Activated CD4-positive, CD25-positive, alpha-beta regulatory T cell treated with anti-CD3 and anti-CD28 coated beads, Interleukin-2, amount 50 U/mL, for 16 hours (primary cell): ENCODE measurements around the gene HECTD3.

Experiments used
- DNase-seq: peaks from one replicate; pipeline ENCODE4 v3.0.0-alpha.2; 2020; ENCODE audit warnings: low read depth, low spot score

Gene HECTD3

GRCh38 chr1:45010855-45011811 lies at the start of gene HECTD3:
HECTD3 (minus strand) TSS chr1:45011324; CDS start chr1:45011257, 67 bp downstream.
- DNase-seq: peak; percentile 55

DNA sequence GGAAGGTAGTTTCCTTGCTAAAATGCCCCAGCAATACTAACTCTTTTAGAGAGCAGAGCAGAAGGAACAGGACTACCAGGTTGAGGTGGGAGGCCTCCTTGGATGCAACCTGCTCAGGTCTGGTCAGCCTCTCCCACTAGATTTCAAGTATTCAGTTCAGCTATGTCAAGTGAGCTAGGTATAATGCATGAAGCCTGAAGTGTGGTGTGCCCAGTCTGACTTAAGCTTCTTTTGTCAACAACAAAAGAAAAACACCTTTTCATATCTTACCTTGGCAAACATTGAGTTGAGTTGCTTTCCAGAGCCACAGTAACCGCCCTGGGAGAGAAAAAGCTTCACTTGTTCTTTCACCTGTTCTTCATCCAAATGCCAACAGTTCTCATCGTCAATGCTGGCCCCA lies 48.7 kb upstream of the HECTD3 start:
- no peak for DNase-seq

- no peak for DNase-seq
Observed at GRCh38 chr1:45057542-45057941, 46.4 kb upstream of the HECTD3 start.

- no peak for DNase-seq
Observed at GRCh38 chr1:45051005-45051772, 40.1 kb upstream of the HECTD3 start.

- no peak for DNase-seq
Observed at GRCh38 chr1:45047032-45047431, 35.9 kb upstream of the HECTD3 start.

GRCh38 chr1:45044916-45045315 lies 33.8 kb upstream of the HECTD3 start:
- no peak for DNase-seq

DNA sequence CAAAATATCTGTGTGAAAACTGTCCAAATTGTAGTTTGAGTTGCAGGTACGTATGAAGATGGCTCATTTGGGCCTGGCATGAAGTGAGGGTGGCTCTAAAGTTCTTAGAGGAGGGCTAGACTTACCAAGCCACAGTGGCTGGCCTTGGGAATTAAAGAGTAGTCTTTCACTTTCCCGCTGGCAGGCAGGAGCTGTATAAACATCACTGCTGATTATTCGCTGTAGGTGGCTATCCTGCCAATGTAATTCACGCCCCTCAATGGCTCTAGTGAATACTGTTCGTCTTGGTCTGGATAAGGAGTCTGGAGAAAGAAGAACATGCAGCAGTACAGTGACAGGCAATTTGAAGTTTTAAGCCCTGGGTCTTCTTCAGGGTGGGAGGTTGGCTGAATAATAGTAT lies 32.0 kb upstream of the HECTD3 start:
- DNase-seq: no peak

DNA sequence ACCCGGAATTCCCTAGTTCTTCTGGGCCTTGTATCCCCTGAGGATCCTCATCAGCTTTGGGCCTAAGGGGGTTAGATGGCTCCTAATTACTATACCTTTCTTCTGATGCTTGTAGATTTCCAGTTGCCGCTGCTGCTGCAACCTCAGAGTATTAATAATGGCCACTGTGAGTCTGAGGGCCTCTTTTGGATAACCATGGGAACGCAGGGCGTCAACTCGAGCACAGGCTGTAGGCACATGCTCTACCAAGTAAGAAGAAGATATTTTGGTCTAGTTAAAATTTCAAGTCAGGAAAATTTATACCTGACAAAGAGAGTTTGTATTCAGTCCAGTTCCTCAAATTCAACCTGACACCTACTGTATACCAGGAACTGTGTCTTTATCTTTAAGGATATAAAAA lies 29.2 kb upstream of the HECTD3 start:
- DNase-seq: no peak

- DNase-seq: no peak
Observed at GRCh38 chr1:45038661-45039364, 27.7 kb upstream of the HECTD3 start.

DNA sequence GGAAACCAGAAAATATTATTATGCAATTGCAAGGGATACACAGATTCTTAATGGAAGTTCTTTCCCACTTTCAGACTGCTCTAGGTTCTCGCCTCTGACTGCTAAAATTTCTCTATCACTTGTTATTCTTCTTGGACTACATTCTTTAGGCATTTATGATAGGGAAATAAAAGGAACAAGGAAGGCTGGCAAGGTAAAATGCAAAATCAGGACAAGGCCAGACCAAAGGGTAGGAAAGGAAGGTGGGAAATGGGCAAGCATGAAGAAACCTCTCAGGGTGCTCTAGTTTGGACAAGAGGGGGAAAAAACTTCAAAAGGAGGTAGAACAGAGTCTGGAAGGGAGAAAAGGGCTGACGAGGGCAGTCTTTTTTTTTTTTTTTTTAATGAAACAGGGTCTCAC lies 27.1 kb upstream of the HECTD3 start:
- no peak for DNase-seq

DNA sequence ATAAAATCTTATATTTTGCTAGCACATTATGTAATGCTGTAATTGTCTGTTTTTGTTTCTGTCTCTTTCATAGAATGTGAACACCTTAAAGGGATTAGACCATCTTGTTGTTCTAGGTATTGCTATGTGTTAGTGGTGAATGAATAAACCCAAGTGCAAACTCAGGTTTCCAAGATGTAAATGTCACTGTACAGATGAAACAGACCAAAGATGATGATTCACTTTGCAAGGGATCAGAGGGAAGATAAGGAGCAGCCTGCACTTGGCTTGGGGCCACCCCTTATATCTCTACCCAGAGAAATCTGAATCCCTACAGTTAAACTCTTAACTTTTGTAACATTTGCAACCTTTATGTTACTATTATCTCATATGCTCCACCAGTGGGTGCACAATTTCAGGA lies 26.3 kb upstream of the HECTD3 start:
- DNase-seq: no peak

DNA sequence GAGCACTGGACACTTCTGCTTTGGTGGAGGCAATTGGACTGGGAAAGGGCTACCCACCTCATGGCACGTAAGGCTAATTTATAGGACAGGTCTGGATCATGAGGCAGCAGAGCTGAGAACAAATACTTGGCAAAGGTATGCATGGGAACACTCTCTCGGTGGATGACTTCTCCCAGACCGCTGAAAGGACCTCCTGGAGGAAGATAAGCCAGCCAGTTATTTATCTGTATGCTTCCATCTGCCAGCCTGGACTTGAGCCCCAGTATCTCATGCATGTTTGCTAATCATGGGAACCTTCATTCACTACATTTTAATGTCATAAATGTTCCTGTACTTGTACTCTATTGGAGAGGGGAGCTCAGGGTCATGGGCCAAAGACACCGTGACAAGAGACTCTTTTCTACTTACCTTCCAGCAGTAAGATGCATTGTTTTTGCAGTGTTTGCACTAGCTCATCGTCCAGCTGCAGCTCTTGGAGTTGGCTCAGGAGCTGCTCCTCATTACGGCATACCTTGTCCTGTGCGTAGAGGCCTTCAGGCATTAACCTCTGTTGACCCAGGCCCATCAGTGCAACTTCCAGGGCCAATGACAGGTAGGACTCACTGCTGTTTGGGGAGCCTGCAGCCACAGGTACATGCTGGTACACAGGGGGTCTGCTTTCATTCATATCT lies 24.6 kb upstream of the HECTD3 start:
- no peak for DNase-seq

DNA sequence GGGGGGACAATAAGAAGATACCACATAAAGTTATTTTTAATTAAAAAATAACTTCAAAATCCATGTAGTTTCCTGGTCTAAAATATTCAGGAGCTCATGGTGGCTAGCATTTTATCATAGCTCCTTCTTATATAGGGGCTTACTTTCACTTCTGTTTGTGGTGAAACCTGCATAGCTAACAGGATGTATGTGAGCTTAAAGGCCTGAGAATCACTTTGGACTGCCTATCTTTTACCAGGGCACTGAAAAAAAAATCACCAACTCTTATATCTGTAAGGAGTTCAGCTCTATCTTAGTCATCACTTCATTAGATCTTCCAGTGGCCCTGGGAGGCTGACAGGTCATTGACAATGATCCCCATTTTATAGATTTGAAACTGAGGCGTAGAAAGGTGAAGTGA lies 22.2 kb upstream of the HECTD3 start:
- no peak for DNase-seq

DNA sequence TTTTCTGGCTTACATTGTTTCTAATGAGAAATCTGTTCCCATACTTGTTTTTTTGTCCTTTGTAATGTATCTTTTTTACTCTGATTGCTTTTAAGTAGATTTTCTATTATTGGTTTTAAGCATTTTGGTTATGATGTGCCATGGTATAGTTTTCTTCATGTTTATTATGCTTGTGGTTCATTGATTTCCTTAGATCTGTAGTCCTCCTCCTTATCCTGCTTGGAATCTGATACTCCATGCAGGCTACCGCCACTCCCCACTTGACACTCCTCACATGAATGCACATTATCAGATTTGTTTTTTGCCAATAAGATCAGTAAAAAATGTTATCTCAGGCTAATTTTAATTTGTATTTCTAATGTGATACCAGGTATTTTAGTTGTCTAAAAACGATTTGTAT lies 21.7 kb upstream of the HECTD3 start:
- no peak for DNase-seq

DNA sequence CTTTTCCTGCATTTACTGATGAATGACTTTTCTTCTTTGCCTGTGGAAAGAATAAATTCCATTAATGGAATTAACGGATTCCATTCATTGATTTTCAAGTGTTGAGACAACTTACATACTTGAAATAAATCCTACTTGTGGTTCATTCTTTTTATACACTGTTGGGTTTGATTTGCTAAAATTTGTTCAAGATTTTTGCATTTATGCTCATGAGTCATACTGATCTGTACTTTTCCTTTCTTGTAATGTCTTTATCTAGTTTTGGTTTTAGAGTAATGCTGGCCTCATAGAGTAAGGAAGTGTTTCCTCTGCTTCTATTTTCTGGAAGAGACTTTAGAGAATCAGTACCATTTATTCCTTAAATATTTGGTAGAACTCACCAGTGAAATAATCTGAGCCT lies 15.3 kb upstream of the HECTD3 start:
- DNase-seq: no peak

- DNase-seq: no peak
Observed at GRCh38 chr1:45023663-45024062, 12.5 kb upstream of the HECTD3 start.

DNA sequence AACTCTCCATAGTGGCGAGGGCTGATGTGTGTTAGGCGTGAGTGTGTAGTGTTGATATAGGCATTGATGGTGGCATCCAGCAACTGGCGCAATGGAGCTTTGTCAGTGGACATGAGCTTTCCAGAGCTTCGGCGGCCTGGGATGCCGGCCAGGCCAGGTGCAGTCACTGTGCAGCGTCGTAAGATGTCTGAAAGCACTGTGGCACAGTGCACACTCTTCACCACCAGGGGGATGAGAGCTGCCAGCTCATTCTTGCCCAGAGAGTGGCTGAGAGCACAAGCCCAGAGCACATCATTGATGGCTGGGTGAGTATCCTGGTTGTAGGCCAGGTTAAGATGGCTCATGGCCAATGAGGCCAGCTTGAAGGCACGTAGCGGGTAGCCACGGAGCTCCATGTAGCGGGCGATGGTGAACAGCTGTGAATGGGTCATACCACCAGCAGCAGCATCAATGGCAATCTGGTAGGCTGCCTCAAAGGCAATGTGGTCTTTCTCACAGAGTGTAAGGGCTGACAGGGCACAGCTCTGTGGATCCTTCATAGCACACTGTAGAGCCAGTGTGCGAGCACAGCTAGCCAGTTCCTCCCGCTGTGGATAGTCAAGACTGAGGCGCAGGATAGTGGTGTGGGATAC lies 7.6 kb upstream of the HECTD3 start:
- DNase-seq: peak; percentile 26

DNA sequence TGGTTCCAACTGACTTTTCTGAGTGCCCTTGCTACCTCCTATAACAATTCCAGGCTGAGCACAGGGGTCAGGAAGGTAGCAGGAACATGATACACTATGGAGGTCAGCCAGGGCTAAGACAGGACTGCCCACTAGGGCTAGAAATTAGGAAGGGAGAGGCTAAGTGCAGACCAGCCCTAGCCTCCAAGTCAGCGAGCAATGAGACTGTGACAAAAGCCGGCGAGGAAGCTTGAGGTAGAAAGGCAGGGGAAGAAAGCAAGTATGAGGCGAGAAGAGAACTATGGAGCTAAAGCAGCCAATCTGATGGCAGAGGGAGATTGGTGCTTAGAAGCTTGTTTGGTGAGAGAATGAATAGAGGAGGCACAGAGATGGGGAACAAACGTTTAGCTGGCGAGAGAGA lies 5.6 kb upstream of the HECTD3 start:
- DNase-seq: no peak

- DNase-seq: no peak
Observed at GRCh38 chr1:45016090-45016697, 5.1 kb upstream of the HECTD3 start.

DNA sequence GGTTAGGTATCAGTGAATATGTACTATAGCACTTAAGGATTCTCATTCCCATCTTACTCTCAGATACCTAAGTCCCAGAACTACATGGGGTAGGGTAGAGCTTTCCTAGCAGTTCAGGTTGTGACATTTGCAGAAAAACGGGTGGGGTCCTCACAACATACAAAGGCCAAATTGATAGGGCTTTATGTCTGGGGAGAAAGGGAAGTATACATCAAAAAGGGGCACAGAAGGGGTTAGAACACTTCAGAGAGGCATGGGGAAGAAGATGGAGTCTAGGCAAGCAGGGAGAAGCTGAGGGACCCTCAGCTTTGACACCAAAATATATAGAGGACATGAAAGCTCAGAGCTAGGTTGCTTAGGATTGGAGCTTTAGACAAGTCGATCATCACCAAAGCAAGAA lies 4.6 kb upstream of the HECTD3 start:
- no peak for DNase-seq
